Stimulated activated CD8-positive, alpha-beta memory T cell treated with anti-CD3 and anti-CD28 coated beads, Interleukin-2, amount 100 ng/mL, for 1 hour (primary cell): Measurements from ENCODE around the gene FBRSL1.

Experiments
- DNase-seq, 2 donors: peaks; one replicate each; pipeline ENCODE4 v3.0.0-alpha.2; 2020; ENCODE audit warnings: low read depth in 2 of 2

FBRSL1 gene

DNA sequence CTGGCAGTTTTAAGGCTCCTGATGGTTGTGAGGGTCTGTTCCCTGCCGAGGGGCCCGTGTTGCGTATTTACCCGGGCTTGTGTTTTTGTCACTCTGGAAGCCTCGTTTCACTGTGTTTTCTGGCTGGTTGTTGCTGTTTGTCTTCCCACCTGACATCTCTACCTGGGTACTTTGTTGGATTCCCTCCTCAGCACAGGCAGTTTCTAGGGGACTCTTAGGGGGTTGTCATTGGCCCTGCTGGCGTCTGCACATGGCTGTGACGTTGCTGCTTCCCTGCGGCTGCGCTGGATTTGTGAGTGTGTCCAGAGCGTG, 6.4 kb downstream of the FBRSL1 start:
- DNase-seq: no peak

DNA sequence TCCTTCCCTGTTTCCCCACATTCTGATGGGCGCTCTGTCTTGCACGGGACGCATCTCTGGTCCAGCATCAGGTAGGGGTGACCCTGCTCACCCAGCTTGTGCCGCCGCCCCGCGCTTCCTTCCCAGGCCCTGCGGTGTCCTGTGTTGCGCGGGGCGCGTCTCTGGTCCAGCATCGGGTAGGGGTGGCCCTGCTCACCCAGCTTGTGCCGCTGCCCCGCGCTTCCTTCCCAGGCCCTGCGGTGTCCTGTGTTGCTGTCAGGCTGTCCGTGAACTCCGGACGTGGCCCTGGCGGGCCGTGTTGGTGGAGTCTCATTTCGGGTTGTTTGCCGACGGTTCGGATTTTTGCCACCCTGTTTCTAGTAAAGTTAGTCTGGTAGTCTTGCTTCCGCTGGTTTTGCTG, 6.8 kb downstream of the FBRSL1 start:
- no peak for DNase-seq

DNA sequence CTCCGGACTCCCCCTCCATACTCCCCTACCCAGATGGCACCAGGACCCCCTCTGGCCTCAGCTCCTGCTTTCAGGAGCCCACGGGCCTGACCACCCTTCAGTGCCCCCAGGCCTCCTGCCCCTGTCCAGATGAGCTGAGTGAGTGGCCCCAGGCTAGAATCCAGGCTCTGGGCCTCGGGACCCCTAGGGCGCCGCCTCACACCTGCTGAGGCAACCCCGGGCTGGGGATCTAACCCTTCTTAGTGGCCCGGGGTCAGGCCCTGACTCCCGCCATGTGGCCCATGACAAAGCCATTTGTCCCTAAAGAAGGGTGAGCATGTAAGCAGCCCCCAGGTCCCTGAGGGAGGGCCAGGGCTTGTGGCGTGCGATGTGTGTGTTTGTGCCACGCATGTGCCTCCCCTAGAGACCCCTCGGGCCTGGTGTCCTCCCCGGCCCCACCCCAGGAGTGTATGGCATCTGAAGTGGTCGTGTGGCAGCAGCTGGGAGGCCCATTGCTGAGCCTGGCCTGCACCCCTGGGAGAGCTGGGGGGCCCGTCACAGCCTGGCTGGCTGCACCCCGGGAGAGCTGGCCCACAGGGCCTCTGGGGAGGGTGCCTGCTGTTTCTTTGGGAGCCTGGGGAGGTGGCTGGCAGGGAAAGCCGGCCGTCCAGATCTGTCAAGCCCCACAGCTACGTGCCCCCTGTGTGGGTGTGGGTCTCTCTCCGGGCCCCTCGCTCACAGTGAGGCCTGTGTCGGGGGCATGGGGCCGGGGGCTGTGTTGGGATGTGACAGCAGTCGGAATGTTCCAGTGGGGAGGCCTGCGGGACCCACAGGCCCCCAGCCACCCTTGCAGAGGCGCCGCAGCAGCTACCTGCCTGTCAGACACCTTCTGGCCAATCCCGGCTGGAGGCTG, 7.8 kb downstream of the FBRSL1 start:
- no peak for DNase-seq

DNA sequence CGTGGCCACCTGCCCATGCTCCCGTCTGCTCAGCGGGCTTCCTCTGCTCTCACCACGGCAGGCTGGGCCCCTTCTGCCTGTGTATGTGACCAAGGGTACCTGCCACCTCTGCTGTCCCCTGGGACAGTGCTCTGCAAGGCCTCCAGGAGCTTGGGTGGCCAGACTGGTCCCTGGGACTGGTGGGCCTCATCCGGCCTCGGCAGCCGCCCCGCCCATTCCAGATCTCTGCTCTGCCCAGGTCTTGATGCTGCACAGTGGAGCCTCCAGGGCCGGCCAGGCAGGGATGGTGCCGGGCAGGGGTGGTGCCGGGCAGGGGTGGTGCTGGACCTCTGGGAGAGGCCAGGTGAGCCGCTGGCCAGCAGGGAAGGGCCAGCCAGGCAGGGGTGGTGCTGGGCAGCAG, 9.0 kb downstream of the FBRSL1 start:
- no peak for DNase-seq

DNA sequence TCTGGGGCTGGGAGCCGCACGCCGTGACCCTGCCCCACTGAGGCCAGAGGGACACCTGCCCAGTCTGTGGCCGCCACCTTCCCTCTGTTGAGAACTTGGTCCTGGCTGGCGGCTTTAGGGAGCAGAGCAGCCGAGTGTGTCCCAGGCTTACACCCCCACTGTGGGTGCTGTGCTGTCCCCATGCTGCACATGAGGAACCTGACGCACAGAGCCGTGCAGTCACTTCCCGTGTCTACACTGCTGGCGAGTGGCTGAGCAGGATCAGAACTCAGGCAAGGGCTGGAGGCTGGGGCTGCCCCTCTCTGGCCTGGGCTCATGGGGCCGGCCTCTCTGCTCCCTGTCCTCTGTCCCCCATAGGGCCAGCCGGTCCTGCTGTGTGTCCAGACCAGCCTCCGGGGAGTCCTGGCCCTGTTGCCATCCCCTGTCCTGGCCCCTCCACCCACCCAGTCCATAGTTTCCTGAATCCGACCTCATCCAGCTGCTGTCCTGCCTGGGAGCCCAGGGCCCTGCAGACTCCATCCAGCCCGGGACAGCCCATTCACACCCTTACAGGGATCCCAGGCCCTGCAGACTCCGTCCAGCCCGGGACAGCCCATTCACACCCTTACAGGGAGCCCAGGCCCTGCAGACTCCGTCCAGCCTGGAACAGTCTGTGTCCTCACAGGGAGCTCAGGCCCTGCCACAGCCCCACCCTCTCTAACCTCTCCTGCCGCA, 10.3 kb downstream of the FBRSL1 start:
- DNase-seq: no peak

DNA sequence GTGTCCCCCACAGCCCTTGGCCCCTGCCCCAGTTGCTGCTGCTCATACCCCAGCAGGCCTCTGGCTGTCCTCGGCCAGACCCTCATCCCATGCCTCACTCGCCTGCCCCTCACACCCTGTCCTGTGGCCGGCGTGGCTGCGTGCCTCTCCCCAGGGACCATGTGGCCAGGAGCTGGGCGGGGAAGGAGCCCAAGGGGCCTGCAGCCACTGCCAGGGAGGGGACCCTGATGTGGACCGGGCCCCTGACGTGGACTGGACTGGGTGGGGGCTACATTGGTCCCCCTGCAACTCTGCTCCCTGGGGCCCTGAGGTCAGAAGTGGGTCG, 10.9 kb downstream of the FBRSL1 start:
- DNase-seq: no peak

DNA sequence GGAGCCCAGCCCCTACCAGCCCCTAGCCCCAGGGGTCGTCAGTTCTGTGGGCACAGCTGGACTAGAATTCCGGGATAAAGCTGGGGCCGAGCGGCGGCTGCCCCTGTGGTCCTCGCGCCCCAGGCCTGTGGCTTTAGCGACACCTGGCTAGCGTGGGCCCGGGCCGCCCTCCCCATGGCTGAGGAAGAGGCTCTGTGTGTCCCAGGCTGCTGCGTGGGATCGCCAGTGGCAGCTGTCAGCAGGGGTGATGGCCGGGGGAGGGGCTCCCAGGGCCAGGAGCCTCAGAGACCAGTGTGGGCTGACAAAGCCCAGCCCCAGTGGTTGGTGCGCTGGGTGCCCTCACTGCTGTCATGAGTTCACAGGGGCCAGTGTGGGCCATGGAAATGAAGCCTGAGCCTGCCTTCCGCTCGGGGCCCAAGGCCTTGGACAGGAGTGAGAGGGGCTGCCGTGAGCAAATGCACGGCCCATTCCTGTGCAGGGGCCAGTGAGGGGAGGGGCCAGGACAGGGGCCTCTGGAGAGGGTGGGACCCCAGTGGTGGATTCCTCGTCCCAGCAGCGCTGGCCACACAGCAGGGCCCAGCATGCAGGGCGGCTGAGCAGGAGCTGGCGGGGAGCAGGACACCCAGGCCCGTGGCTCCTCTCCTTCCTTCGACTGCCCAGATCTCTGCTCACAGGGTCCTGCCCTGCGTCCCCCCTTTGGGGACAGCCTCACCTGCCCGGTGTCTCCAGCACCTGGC, 11.4 kb downstream of the FBRSL1 start:
- DNase-seq: no peak

DNA sequence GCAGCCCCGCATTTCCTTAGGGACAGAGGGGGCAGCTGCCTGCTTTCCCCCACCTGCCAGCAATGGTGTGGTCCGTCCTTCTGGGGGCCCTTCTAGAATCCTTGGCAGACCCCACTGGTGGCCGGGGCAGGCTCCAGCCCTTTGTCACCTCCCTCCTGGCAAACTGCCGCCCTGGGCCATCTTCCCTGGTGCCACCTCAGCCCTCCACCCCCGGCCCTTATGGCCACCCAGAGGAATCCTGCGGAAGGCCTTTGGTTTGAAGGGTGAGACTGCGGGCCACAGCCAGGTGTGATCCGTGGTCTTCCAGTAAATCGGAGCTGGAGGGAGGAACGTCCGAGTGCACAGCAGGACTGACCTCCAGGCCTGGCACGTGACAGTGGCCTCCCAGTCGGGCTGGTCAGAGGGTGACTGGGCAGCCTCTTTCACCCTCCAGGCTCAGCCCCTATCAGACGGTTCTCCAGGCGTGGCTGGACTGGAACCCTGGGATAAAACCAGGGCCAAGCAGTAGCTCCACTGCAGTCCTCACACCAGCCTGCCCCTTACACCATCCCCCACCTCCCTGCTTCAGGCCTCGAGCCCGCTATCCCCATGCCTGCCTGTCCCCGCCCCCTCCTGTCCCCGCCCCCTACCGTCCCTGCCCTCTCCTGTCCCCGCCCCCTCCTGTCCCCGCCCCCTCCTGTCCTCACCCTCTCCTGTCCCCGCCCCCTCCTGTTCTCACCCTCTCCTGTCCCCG, 12.4 kb downstream of the FBRSL1 start:
- no peak for DNase-seq

DNA sequence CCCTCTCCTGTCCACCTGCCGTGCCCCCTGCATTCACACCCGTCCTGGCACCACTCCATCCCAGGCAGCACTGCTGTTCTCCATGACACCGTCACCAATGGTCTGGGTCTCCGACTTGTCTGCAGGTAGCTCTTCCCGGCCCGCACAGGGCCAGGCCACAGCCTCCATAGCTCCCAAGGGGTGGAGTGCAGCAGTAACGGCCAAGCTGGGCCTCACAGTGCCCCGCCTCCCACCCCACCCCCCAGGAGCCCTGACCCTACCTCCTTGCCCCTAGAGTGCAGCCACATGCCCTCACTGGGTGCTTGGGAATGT, 12.9 kb downstream of the FBRSL1 start:
- no peak for DNase-seq

DNA sequence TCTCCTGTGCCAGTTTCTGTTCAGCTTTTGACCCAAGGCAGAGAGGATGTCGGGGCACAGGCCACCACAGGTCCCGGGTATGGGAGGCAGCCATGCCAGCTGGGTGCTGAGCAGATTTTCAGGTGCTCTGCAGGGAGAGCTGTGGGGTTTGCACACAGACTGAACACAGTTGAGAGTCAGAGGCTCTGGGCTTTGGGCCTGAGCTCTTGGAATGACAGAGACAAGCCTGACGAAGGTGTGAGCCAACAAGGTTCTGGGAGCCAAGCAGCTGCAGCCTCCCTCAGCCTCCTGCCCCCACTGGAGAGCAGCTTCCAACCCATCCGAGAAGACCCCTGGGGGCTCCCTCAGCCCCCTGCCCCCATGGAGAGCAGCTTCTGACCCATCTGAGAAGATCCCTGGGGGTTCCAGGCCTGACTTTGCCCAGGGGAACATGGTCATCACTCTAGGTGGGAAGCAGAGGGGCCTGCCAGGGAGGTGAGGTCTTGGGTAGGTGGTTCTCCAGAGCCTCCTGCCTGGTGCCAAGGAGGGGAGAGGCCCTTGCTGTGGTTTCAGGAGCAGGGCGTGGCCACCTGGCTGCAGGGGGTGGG, 13.8 kb downstream of the FBRSL1 start:
- DNase-seq: no peak

DNA sequence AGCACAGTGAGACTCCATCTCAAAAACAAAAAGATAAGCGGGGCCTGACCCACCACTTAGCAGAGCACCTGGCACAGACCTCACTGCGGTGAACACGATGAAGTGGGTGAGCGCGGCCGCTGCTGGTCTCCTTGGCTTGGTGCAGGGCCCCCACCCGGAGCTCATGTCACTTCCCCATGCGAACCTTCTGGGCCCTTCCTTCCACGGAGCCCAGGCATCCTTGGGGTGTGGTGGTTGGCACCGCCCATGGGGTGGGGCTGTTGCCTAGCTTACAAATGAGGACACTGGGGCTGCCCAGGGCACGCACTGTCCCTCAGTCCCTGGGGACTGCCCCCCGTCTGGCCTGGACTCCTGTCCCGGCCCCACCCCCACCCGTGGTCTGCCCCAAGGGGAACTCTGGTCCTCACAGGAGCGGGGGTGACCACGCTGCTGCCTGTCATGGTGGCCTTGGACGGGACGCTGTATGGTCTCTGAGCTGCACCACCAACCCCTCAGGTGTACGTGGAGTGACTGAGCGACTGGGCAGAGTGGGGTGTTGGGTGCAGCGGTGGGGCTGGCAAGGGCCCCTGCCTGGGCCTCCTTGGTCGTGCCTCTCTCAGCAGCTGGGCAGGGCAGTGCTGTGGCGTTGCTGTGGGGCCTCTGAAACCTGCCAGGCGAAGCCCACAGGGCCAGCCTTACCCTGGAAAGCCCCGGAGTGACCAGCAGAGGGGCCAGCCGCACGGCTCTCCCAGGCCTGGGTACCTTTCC, 15.3 kb downstream of the FBRSL1 start:
- DNase-seq: no peak

DNA sequence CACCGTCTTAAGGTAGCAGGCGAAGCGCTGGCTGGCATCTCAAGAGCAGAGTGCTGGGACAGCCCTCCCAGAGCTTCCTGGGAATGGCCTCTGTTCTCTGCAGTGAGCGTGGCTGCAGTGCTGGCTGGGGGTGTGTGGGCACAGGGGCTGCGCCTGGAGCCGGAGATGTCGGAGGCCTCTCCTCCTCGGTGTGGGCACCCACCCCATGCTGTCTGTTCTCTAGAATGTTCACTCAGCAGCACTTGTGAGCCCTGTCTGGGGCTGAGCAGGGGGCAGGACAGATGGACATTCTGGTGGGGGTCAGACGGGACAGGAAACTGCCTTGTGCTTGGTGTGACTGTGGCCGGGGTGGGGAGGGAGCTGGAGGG, 15.9 kb downstream of the FBRSL1 start:
- no peak for DNase-seq

DNA sequence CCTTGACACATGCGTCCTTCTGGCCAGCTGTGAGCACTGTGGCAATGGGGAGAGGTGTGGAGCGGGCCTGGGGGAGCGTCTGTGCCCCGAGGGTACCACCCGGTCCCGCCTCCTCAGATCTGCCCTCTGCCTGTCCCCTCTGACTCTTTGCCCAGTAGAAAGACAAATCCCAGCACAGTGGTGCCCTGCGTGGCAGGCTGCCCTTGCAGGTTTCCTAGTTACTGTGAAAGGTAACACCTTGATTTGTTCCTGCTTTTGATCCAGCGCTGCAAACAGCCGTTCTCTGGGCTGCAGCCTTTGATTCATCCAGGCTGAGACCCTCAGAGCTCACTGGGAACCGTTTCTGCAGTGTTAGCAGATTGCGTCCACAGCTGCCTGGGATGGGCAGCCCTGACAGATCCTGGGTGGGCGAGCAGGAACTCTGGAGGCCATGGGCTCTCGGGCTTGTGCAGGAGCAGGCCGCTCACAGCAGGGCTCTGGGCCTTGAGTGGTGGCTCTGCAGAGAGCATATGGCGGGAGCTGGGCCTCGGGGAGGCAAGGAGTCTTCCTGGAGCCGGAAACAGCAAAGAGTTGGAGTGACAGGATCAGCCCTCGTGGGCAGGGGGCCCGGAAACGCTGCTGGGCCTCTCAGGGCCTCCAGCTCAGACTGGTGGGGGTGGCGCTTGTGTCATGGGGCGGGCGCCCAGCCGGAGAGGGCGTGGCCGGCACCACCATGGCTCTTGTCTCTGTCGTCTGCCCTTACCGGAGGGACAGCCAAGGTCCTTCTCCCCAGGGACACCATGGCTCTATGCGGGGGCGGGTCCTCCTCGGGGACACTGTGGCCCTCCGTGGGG, 16.6 kb downstream of the FBRSL1 start:
- peak in 1 of 2 donors; percentile 37 for DNase-seq

DNA sequence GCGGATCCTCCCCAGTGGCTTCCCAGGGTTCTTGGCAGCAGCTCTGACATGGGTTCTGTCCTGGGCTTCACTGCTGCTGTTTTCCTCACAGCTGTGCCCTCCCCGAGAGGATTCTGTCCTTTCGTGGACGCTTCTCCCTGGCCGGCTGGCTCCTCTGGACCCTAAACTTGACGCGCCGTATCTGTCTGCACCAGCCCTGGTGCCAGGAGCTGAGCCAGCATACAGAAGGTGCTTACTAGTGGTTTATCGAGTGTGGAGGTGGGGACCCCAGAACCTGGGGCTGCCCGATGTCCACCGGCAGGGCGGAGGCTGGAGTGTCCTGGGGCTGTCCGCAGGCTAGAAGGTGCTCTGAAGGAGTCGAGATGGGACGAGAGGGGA, 17.2 kb downstream of the FBRSL1 start:
- DNase-seq: no peak

DNA sequence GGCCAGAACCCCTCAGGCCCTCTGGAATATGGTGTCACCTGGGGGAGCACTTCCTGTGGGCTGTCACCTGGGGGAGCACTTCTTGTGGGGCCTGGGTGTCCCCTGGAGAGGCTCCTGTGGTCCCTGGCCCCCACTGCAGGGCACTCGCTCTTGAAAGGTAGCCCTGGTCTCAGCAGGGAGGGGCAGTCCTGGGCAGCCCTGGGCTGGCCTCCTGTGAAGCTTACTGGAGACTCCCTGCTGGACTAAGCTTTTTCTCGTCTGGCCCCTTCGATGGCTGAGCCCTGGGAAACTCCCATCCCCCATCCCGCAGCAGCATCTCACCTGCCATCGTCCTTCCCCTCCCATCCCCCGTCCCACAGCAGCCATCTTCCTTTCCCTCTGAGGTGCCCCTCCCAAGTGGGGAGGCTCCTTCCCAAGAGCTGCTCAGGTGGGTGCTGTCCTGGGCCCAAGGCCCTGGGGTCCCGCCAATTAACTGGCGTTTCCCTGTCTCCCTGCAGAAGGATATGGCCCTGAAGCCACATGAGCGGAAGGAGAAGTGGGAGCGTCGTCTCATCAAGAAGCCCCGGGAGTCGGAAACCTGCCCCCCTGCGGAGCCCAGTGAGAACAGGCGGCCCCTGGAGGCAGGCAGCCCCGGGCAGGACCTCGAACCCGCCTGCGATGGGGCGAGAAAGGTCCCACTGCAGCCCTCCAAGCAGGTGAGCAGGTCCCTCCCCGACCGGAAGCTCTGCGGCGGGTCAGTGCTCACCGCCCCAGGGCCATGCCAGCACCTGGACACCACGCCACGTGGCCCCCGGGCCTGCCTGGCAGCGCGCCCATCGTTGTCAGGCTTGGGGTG, 17.9 kb downstream of the FBRSL1 start:
- no peak for DNase-seq

DNA sequence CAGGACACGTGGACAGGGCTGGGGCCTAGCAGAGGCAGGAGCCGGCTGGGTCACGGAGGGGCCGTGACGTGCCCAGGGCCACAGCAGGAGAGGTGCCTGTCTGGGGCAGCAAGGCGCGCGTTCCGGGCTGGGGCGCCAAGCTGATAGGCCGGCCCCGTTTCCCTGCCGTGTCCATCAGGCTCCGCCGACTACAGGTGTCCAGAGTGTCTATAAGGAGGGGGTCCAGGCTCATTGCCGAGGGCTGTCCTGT, 18.5 kb downstream of the FBRSL1 start:
- DNase-seq: no peak

DNA sequence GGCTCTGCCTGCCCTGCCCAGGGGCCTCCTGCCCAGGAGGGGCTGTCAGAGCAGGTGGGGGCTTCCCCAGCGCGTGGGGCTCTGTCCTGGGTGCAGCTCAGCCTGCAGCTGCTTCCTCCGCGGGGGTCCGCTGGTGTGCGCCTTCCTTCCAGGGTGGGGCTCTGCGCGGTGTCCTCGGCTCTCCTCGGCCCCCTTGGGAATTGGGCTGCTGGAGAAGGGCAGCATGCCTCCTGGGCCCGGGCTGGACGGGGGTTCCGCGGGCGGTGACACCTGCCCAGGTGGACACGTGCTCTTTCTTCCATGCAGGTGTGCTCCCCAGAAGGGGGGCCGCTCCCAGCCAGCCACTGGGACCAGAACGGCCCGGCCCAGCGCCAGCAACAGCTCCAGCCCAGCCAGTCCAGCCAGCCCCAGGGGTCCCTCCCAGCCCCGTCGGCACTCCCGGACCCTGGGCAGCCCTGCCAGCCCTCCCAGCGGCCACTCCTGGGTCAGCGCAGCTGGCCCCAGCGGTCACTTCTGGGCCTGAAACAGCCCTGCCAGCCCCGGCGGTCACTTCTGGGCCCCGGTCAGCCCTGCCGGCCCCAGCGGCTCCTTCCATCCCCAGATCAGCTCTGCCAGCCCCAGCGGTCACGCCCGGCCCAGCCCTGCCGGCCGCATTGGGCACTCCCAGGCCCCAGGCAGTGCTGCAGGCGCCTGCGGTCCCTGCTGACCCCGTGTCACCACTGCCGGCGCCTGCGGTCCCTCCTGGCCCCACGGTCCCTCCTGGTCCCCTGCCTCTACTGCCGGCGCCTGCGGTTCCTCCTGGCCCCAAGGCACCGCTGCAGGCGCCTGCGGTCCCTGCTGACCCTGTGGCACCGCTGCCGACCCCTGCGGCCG, 19.1 kb downstream of the FBRSL1 start:
- DNase-seq: no peak

DNA sequence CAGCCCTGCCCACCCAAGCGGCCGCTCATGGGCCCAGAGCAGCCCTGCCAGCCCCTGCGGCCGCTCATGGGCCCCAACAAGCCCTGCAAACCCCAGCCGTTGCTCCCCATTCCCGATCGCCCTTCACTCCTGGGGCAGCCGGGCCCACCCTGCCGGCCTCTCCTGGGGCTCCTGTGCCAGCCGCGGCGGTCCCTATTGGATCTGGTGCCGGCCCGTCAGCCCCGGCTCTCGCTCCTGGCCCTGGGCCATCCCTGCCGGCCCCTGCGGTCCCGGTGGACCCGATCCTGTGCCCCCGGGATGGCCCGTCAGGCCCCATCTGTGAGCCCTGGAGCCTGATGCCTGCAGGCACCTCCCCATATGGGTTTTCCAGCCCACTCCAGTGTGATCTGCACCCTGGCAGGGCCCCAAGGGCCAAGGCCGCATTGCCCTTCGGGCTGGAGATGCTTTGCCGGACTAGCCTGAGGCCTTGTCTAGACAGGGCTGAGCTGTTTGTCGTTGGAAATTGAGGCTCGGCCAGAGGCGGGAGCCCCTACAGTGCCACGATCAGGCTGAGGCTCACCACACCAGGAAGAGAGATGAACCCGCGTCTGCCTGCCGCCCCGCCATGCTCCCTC, 20.3 kb downstream of the FBRSL1 start:
- DNase-seq: no peak
